RPMI8226 (cell line): ENCODE data around the gene RALGDS.

Source experiments
- DNase-seq: peaks from one replicate; pipeline ENCODE4 v3.0.0-alpha.2; 2015

Gene RALGDS

GRCh38 chr9:133149130-133150015 lies 28.3 kb upstream of the RALGDS start:
- DNase-seq = peak; percentile 99

- DNase-seq = peak; percentile 78
Measured at GRCh38 chr9:133148199-133149129, 27.4 kb upstream of the RALGDS start.

GRCh38 chr9:133147412-133148198 lies 26.6 kb upstream of the RALGDS start:
- peak; percentile 88 for DNase-seq

GRCh38 chr9:133146746-133147411 lies 25.8 kb upstream of the RALGDS start:
- DNase-seq = no peak

GRCh38 chr9:133144904-133145851 lies 24.1 kb upstream of the RALGDS start:
- no peak for DNase-seq

- peak; percentile 97 for DNase-seq
Measured at GRCh38 chr9:133144142-133144903, 23.3 kb upstream of the RALGDS start.

- DNase-seq = no peak
Measured at GRCh38 chr9:133143639-133144141, 22.6 kb upstream of the RALGDS start.

GRCh38 chr9:133142684-133143622 lies 21.9 kb upstream of the RALGDS start:
- no peak for DNase-seq

GRCh38 chr9:133141833-133142595 lies 21.0 kb upstream of the RALGDS start:
- DNase-seq = peak; percentile 37

- DNase-seq = no peak
Measured at GRCh38 chr9:133140606-133141005, 19.6 kb upstream of the RALGDS start.

GRCh38 chr9:133140174-133140505 lies 19.1 kb upstream of the RALGDS start:
- no peak for DNase-seq

GRCh38 chr9:133139246-133140173 lies 18.5 kb upstream of the RALGDS start:
- no peak for DNase-seq

- DNase-seq = no peak
Measured at GRCh38 chr9:133137451-133138231, 16.6 kb upstream of the RALGDS start.

- DNase-seq = no peak
Measured at GRCh38 chr9:133135146-133135745, 14.2 kb upstream of the RALGDS start.

GRCh38 chr9:133134388-133135145 lies 13.5 kb upstream of the RALGDS start:
- DNase-seq = no peak
